Activated CD4-positive, alpha-beta T cell treated with anti-CD3 and anti-CD28 coated beads, Interleukin-2, Interleukin-6, amounts not matched to agents 100 ng/mL and 50 ng/mL, durations not matched to agents 16 hours and 8 hours (primary cell): ENCODE data around the gene APOA4.
A peak's percentile ranks its signal among the peaks of the same experiment; 100 is the strongest.
"Not testable (repeated sequence)": the region's sequence is repeated elsewhere in the genome, so short reads cannot be mapped to it uniquely, and the experiment has no call there.

Experiments used
- DNase-seq: peaks from one replicate; pipeline ENCODE4 v3.0.0-alpha.2; 2020

Gene APOA4

DNA sequence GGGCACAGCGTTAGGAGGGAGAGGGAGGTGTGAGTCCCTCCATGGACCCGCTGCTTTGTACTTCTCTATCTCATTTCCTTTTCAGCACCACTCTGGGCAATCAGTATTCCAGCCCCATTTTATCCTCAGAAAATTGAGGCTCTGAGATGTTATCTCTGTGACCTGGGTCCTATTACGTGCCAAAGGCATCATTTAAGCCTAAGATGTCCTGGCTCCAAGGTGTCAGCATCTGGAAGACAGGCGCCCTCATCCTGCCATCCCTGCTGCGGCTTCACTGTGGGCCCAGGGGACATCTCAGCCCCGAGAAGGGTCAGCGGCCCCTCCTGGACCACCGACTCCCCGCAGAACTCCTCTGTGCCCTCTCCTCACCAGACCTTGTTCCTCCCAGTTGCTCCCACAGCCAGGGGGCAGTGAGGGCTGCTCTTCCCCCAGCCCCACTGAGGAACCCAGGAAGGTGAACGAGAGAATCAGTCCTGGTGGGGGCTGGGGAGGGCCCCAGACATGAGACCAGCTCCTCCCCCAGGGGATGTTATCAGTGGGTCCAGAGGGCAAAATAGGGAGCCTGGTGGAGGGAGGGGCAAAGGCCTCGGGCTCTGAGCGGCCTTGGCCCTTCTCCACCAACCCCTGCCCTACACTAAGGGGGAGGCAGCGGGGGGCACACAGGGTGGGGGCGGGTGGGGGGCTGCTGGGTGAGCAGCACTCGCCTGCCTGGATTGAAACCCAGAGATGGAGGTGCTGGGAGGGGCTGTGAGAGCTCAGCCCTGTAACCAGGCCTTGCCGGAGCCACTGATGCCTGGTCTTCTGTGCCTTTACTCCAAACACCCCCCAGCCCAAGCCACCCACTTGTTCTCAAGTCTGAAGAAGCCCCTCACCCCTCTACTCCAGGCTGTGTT lies 5.8 kb upstream of the APOA4 start:
- DNase-seq: no peak

DNA sequence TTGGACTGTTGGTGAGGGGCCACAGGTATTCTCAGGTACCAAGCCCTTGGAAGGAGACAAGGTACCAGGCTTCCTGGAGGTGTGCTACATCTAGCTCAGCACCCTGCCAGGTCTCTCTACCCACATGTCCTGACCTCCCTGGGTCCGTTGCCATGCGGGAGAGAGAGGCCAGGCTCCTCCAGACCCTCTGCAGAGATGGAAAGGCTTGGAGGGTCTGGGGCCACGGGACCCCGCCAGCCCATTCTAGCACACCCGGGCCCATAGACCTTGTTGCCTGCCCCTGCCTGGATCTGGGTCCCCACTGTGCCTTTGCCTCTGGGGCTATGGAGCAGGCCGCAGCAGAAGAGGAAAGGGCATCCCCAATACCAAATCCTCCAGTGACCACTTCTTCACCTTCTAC lies 4.4 kb upstream of the APOA4 start:
- no peak for DNase-seq

DNA sequence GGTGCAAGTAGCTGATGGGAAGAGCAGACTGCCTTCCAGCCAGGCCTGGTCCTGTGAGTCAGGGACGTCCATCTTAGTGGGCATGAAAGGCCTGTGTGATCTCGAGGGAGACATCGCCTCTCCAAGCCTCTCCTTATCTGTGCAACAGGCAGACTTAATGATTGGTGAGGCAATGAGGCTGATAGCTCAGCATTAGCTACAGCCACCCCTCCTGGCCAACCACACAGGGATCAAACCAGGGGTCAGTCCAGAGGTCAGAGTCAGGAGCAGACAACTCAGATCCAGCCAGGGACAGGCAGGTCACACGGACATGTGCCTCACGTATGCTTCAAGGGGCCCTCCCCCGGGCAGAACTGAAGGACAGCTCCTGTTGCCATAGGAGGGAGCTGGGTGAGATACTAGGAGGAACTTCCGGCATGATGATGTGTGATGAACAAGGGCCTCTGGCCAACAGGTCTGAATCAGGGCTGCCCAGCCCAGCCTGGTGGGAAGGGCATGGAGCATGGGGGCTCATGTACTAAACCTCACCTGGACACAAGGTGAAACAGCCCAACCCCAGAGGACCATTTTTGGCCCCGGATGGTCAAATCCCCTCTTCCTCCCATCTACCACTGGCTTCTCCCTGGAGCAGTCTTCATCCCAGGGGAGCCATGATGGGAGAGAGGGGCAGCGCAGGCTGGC lies 3.8 kb upstream of the APOA4 start:
- DNase-seq: no peak

DNA sequence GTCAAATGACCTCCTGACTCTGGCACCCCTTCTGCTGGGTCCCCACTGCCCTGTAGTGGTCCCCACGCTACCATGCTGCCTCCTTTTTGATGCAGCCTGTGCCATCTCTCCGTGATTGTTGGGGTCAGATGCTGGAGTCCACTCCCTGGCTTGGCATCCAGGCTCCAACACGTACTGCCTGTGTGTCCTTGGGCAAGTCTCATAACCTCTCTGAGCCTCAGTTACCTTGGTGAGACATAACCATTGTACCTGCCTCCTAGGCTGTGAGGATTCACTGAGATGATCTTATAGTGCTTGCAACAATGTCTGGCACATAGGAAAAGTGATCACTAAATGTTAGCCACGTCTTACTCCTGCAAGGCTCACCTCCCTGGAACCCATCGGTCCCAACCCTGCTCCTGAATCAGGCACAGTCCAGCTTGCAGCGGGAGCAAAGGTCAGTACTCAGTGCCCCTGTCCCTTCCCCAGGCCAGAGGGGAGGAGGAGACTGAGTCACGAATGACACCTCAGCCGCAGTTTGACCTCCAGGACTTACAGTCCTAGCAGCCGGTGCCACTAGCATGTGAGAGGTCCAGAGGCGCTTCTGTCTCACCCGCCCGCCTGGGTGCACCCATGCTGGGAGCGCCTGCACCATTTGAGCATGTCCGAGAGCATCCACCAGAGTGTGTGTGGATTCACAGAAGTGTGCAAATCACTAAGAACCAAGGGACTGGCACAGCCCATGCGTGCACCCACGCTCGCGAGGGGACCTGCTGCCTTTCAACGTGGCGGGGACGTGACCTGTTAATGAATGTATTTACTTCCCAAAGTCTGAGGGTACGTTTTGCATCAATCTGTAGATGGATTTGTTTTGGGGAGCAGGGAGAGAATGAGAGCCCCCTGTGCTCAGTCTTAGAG lies 3.0 kb upstream of the APOA4 start:
- no peak for DNase-seq

GRCh38 chr11:116825434-116825833 lies 2.3 kb upstream of the APOA4 start:
- no peak for DNase-seq

DNA sequence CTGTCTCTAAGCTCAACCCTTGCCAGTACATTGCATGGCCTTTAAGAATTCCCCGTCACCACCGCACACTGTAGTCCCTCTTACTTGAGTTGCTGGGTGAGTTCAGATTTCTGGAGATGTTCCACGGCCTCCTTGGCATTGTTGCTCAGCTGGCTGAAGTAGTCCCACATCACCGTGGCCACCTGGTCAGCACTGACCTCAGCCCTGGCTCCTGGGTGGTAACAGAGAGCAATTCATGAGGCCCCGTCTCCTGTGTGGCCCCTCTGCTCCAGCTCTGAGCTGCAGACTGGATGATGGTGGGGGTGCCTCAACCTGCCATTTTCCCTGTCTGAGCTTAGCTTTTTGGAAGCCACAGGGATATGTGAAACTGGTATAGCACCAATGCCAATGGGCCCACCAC lies 529 bp downstream of the APOA4 start:
- DNase-seq: no peak

DNA sequence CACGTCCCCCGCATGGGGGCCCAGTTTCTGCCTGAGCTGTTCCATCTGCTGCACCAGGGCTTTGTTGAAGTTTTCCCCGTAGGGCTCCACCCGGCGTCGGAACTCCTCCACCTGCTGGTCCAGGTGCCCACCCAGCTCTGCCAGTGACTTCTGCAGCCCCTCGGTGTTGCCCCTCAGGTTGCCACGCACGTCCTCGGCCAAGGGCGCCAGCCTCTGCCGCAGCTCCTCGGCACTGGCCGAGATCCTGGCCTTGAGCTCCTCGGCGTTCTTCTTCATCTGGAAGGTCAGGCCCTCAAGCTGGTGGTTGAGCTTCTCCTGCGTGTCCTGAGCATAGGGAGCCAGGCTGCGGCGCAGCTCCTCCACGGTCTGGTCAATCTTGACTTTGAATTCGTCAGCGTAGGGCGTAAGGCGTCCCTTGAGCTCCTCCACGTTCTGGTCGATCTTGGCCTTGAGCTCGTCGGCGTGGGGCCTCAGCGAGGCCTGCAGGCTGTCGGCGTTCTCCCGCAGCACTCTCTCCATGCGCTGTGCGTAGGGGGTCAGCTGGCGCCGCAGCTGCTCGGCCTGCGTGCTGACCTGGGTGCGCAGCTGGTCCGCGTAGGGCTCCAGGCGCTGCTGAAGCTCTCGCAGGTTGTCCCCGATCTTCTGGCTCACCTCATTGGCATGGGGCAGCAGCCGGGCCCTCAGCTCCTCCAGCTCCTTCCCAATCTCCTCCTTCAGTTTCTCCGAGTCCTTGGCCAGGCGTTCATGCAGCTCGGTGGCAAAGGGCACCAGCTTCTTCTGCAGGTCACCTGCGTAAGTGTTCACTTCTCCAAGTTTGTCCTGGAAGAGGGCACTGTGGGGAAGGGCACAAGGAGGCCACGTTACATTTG lies 1.8 kb downstream of the APOA4 start:
- no peak for DNase-seq

DNA sequence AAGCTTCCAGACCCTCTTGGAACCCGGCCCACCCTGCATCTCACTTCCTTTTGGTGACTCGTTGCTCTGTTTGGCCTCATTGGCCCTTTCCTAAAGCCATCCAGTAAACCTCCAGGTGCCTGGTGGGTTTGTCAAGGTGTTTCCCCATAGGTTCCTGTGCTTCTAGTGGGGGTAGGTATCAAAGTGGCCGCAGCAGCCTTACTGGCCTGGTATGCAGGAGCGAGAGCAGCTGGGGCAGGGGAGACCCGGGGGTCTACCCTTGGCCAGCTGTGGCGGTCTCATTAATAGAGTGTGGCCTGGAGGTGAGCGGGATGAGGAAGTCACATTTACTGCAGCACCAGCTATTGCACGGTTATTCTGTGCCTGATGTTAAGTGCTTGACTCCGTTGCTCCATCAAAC lies 4.1 kb downstream of the APOA4 start:
- DNase-seq: no peak

GRCh38 chr11:116814502-116814901 lies 8.6 kb downstream of the APOA4 start:
- DNase-seq: no peak

- DNase-seq: no peak
These were observed 9.2 kb downstream of the APOA4 start for GRCh38 chr11:116813781-116814471.

DNA sequence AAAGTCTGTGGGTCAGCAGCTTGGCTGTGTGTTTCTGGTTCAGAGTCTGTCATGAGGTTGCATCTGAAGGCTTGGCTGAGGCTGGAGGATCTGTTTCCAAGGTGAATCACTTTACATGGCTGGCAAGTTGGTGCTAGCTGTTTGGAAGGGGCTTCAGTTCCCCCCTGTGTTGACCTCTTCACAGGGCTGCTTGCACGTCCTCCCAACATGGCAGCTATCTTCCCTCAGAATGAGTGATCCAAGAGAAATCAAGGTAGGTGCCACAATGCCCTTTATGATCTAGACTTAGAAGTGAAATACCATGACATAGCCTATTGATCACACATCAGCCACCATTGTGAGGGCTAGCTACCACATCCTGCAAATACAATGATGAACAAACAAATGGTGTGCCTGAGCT lies 9.9 kb downstream of the APOA4 start:
- no peak for DNase-seq

GRCh38 chr11:116812109-116812508 lies 11.0 kb downstream of the APOA4 start:
- no peak for DNase-seq

DNA sequence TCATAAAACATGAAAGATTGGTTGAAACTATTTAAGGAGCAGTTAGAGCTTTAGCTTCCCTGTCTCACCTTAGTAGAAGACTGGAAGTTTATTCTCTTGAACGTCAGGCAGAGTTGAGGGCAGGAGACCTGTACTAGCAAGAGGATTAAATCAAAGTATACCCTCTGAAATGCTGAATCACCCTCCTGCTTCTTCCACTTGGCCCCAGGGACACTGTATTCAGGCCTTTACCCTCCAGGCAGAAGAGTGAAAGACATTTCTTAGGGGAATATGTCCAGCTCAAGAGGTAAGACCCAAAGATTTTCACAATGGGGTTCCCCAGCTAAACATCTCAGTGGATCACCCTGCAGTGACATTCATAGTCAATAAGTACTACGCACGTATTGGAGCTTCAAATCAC lies 11.9 kb downstream of the APOA4 start:
- DNase-seq: no peak

- no peak for DNase-seq
These were observed 14.6 kb downstream of the APOA4 start for GRCh38 chr11:116808262-116809175.

- no peak for DNase-seq
These were observed 15.4 kb downstream of the APOA4 start for GRCh38 chr11:116807601-116808261.

- no peak for DNase-seq
These were observed 19.1 kb downstream of the APOA4 start for GRCh38 chr11:116804001-116804400.

- DNase-seq: not testable (repeated sequence)
These were observed 21.4 kb downstream of the APOA4 start for GRCh38 chr11:116801662-116802061.

- DNase-seq: no peak
These were observed 22.5 kb downstream of the APOA4 start for GRCh38 chr11:116800610-116801009.

GRCh38 chr11:116798368-116798767 lies 24.7 kb downstream of the APOA4 start:
- DNase-seq: peak; percentile 41

DNA sequence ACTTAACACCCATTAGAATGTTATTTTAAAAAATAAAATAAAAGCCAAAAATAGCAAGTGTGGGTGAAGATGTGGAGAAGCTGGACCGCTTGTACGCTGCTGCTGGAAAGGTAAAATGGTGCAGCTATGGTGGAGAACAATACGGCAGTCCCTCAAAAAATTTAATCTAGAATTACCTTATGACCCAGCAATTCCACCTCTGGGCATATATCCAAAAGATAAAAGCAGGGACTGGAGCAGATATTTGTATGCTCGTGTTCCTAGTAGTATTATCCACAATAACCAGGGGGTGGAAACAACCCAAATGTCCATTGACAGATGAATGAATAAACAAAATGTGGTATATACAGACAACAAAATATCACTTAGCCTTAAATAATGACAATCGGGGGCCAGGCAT lies 25.3 kb downstream of the APOA4 start:
- no peak for DNase-seq
